HG03439 (cell line): ENCODE data around the gene TSKS.

Source experiments
- ATAC-seq: cut with Tn5 transposase; IDR thresholded peaks from one replicate; pipeline ENCODE4 v1.9.1; 2021; ENCODE audit warnings: mild to moderate bottlenecking, moderate library complexity; ENCODE audit not compliant: unreplicated experiment

The TSKS gene

GRCh38 chr19:49767381-49767780 is 4.3 kb upstream of the TSKS start:
- no peak for ATAC-seq

GRCh38 chr19:49766930-49767299 is 3.8 kb upstream of the TSKS start, which contains the start of gene AP2A1:
TSS of gene AP2A1 (plus strand) at chr19:49767001. CDS start at chr19:49767134, 133 bp downstream.
- ATAC-seq, result no peak

- peak; percentile 95 for ATAC-seq
Measured at GRCh38 chr19:49766007-49766929, 3.2 kb upstream of the TSKS start.

GRCh38 chr19:49764341-49764740 is 1.2 kb upstream of the TSKS start:
- ATAC-seq, result no peak

GRCh38 chr19:49761625-49762311 is 1.3 kb downstream of the TSKS start:
- no peak for ATAC-seq

- ATAC-seq, result no peak
Measured at GRCh38 chr19:49761249-49761624, 1.9 kb downstream of the TSKS start.

- ATAC-seq, result no peak
Measured at GRCh38 chr19:49758292-49758691, 4.8 kb downstream of the TSKS start.

GRCh38 chr19:49755956-49756355 is 7.2 kb downstream of the TSKS start:
- no peak for ATAC-seq

GRCh38 chr19:49752701-49753100 is 10.4 kb downstream of the TSKS start:
- ATAC-seq, result no peak

GRCh38 chr19:49749771-49750170 is 13.3 kb downstream of the TSKS start:
- no peak for ATAC-seq

- no peak for ATAC-seq
Measured at GRCh38 chr19:49749055-49749716, 13.9 kb downstream of the TSKS start.

- no peak for ATAC-seq
Measured at GRCh38 chr19:49746206-49746958, 16.7 kb downstream of the TSKS start.

GRCh38 chr19:49744946-49745381 is 18.1 kb downstream of the TSKS start:
- ATAC-seq, result no peak

- no peak for ATAC-seq
Measured at GRCh38 chr19:49741210-49741844, 21.8 kb downstream of the TSKS start.

GRCh38 chr19:49739933-49740332 is 23.2 kb downstream of the TSKS start:
- no peak for ATAC-seq

GRCh38 chr19:49739098-49739497 is 24.0 kb downstream of the TSKS start:
- ATAC-seq, result no peak

- ATAC-seq, result no peak
Measured at GRCh38 chr19:49738268-49738667, 24.8 kb downstream of the TSKS start.

- ATAC-seq, result no peak
Measured at GRCh38 chr19:49730166-49730565, 32.9 kb downstream of the TSKS start.

- ATAC-seq, result no peak
Measured at GRCh38 chr19:49727217-49728030, 35.7 kb downstream of the TSKS start.
